Activated CD4-positive, alpha-beta T cell treated with anti-CD3 and anti-CD28 coated beads, Interleukin-2, amount 10 ng/mL, durations not matched to agents 7 days and 5 days (primary cell): ENCODE data around the gene PARL. TPM values are rescaled to one million over a fixed set of nuclear protein-coding genes. Genes with fewer than 3 reads are reported as not detected.

ENCODE experiments used
- CTCF ChIA-PET: fragments of 350-600 bp; sonication (Branson Sonifier 250); formaldehyde crosslinking; loops from one replicate; lab custom pipeline; 2021; ENCODE audit warnings: antibody characterized with exemption; lab: Charles Lee
- POLR2A ChIA-PET: fragments of 350-600 bp; sonication (Branson Sonifier 250); formaldehyde crosslinking; loops from one replicate; lab custom pipeline; 2021; ENCODE audit warnings: antibody characterized with exemption; lab: Charles Lee
- DNase-seq: peaks from one replicate; pipeline ENCODE4 v3.0.0-alpha.2; 2020
- H3K27ac Mint-ChIP-seq: one replicate; pipeline ENCODE4 v1.8.0; 2021; ENCODE audit warnings: mild to moderate bottlenecking, moderate library complexity, mixed read lengths
- H3K27me3 Mint-ChIP-seq: one replicate; pipeline ENCODE4 v1.8.0; 2021; ENCODE audit warnings: mixed read lengths
- H3K36me3 Mint-ChIP-seq: one replicate; pipeline ENCODE4 v1.8.0; 2021; ENCODE audit warnings: low read depth, mixed read lengths
- H3K4me1 Mint-ChIP-seq: one replicate; pipeline ENCODE4 v1.8.0; 2021; ENCODE audit warnings: mixed read lengths
- H3K4me3 Mint-ChIP-seq: one replicate; pipeline ENCODE4 v1.8.0; 2021; ENCODE audit warnings: mild to moderate bottlenecking, moderate library complexity, mixed read lengths
- H3K9me3 Mint-ChIP-seq: one replicate; pipeline ENCODE4 v1.8.0; 2021; ENCODE audit warnings: mixed read lengths
- total RNA-seq, 2 experiments: library from RNA; stranded (reverse); gene quantifications; one replicate each; pipeline ENCODE4 v1.2.3, GENCODE V29; 2021

PARL gene
- total RNA-seq, 2 experiments from 2014 or later: 40.7 to 41.4 TPM

DNA sequence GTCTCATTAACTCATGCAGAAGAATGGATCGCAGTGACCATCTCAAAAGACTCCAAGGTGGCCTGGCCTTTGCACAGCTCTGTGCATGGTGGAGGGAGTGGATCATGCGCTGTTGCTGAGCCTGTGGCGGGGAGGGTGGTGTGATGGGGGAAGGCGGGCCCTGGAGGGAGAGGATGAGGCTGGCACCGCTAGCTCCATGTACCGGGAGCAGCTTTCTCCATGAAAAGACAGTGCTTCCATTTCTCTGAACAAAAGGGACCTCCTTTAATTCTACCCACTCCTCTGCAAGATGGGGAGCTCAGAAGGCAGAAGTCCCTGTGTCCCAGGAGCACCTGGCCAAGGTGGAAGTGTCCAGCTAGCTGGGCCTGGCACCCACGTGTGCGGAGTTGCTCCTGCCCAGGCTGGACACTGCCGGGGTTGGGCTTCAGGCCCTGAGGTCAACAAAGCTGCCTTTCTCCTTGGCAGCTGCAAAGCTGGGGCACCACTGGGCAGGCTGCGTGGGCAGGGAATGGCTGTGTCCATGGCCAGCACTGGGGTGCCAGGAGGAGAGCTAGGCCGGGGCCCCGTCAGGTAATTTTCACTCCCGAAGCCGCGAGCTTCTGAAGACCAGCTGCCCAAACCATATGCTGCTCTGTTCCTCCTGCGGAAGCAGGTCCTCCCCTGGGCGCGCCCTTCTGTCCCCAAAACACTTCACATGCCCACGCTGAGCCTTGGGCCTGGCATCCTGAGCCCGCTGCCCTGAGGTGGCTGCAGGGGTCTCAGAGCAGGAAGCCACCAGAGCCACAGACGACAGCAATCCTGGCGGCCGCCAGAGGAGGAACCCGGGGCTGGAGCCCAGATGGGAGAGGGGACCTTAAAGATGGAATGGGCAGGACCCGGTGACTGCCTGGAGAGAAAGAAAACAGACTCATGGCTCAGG lies 65.7 kb downstream of the PARL start:
- Mint-ChIP-seq H3K27ac (no peak overlapping the region), H3K27me3 (peaks cover 4% of the 10 kb centered on the region), H3K4me1 (peaks cover 23% of the 10 kb centered on the region), H3K36me3 (peaks cover 6% of the 10 kb centered on the region), H3K9me3 (no peaks in the 10 kb centered on the region), H3K4me3 (no peak overlapping the region)
- ChIA-PET CTCF (interaction anchor here (1.1 kb wide), 1 partner anchor 52 kb away, joined by 4 read pairs; no protein-coding TSS in a partner anchor), POLR2A (no interaction called here)
- no peak for DNase-seq

DNA sequence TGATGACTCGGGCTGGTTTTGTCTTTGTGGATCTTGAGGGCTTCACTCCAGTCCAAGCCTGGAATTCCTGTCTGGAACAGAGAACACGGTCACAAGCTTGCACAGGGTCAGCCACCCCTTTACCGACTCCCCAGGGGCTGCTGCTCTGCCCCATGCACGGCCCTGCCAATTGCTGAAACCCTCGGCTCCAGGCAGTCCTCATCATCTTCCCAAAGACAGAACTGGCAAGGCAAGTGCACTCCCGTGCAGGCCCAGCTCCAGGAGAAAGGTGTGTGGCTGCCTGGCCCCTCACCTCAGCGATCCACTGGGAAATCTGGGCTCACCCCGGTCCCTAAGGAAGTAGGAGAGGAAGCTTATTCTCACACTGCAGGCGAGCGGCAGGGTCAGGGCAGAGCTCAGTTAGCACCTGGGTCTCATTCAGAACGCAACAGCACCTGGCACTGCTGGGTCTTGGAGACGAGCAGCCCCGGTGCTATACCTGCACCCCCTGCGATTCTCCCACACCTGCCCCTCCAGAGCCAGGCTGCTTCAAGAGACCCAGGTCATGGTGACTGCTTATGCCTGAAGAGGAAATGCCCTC lies 66.5 kb downstream of the PARL start:
- CTCF ChIA-PET: interaction anchor here (1.1 kb wide), 1 partner anchor 51 kb away, joined by 4 read pairs; no protein-coding TSS in a partner anchor
- Mint-ChIP-seq H3K4me3 (no peak overlapping the region), H3K27me3 (no peaks in the 10 kb centered on the region), H3K36me3 (peaks cover 6% of the 10 kb centered on the region), H3K27ac (no peak overlapping the region), H3K4me1 (peaks cover 19% of the 10 kb centered on the region), H3K9me3 (no peaks in the 10 kb centered on the region)
- DNase-seq: no peak
- POLR2A ChIA-PET: no interaction called here

DNA sequence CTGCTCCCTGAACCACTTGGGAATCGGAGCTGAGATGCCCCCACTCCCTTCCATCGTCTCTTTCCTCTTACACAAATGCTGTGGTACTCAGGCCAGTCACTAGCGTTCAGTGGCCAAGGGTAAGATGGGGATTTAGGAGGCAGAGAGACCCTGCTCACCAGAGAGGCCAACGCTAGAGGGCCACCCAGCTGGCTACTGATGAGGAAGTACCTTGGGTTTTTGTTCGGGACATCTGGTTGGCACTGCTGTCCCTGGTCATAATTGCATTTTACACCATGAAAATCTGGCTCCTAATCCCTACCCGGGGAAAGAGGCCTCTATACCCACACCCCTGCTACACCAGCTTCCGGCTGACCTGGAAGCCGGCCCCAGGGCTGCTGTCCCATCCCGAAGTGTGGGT lies 67.0 kb downstream of the PARL start:
- POLR2A ChIA-PET: no interaction called here
- H3K4me1 Mint-ChIP-seq: peaks cover 19% of the 10 kb centered on the region
- CTCF ChIA-PET: interaction anchor here (1.1 to 1.4 kb wide), 2 partner anchors 51 to 67 kb away, joined by 3 to 4 read pairs; partner anchors contain the start of gene PARL

DNA sequence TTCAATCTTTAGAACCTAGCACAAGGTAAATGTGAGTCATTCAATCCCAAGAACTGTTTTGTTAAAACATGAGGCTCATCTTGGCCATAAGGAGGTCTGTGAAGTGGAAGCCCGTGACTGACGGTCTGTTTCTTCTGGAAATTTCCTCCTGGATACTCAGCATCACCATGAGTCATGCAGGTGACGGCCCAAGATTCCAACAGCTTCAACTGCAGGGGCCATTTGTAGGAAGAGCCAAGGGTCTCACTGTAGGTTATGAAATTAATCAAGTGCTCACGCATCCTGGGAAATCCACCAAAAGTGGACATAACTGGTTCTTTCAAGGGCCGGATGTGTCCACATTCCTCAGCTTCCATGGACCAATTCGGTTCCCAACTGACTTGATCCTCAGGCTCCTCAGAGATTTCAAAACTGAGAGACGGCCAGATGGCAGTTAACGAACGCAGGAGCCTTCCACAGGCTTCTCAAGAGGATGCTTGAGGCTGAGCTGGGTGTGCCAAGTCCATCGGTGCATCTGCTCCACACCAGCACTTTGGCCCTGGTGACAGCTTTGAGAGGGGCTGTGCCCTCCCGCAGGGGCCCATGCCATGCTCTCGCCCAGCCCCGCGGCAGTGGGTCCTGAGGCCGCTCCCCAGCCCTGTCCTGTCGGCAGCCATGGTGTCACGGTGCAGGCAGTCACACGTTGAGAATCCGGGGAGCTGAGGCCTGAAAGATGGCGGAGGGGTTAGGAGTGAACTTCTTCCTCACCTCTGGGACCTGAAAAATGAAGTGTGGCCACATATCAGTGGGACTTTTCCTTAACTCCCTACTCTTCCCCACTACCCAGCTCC lies 67.8 kb downstream of the PARL start:
- Mint-ChIP-seq H3K27me3 (no peaks in the 10 kb centered on the region), H3K4me1 (peaks cover 19% of the 10 kb centered on the region), H3K9me3 (no peaks in the 10 kb centered on the region), H3K4me3 (no peak overlapping the region), H3K36me3 (peaks cover 6% of the 10 kb centered on the region), H3K27ac (peak overlapping the region; percentile 91)
- CTCF ChIA-PET: interaction anchor here (1.4 kb wide), 1 partner anchor 68 kb away, joined by 3 read pairs; the partner anchor contains the start of gene PARL
- DNase-seq: no peak
- POLR2A ChIA-PET: no interaction called here

More for the DNA sequence above, 67.0 kb downstream of the PARL start:
- H3K4me3 Mint-ChIP-seq: no peak overlapping the region
- no peak for DNase-seq
- no peaks in the 10 kb centered on the region for H3K27me3 Mint-ChIP-seq
- H3K27ac Mint-ChIP-seq: no peak overlapping the region
- peaks cover 6% of the 10 kb centered on the region for H3K36me3 Mint-ChIP-seq
- no peaks in the 10 kb centered on the region for H3K9me3 Mint-ChIP-seq

DNA sequence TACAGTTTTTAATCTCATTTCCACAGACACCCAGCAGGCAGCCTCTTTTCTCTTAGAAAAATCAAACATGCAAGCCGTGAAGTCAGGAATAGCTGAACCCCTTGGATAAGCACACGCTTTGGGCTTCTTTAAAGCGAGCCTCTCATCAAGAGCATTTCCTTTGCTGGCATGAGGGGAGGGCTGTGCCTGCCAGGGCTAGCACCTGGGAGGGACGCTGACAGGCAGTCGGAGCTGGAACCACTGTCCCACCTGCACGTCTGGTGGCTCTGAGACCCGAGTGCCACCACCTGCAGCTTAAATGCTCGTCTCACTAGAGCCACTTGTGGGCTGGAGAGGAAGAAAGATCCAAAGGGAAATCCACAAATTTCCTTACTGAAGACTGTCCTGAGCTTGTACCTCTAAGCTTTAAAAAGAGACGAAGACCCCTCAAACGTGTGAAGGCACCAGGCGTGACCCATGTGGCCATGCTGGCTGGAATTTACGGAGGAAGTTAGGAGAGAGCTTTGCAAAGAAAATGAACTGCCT lies 68.7 kb downstream of the PARL start:
- ChIA-PET CTCF (interaction anchor here (0.8 kb wide), 1 partner anchor 10 kb away, joined by 3 read pairs; no protein-coding TSS in a partner anchor), POLR2A (no interaction called here)
- Mint-ChIP-seq H3K4me3 (peak overlapping the region; percentile 11), H3K9me3 (no peaks in the 10 kb centered on the region), H3K36me3 (peaks cover 12% of the 10 kb centered on the region), H3K4me1 (peaks cover 19% of the 10 kb centered on the region), H3K27ac (peak overlapping the region; percentile 91), H3K27me3 (no peaks in the 10 kb centered on the region)
- no peak for DNase-seq

DNA sequence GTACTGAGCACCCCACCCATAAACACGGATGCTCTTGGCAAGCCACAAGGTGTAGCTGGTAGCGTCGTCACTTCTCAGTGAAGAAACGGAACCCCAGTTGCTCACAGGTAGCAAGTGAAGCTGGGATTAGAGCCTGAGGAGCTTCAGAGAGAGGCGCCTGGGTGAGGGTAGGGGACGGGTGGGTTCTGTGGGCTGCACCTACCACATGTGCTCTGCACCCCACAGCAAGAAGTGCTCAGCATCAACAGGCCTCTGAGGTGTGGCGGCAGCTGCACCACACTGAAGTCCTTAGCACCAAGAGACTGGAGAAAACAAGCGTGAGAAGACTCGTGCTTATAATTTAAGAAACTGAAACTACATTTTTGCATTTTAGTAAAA lies 69.1 kb downstream of the PARL start:
- POLR2A ChIA-PET: no interaction called here
- peak; percentile 28 for DNase-seq
- H3K27me3 Mint-ChIP-seq: no peaks in the 10 kb centered on the region
- H3K4me1 Mint-ChIP-seq: peaks cover 19% of the 10 kb centered on the region
- H3K4me3 Mint-ChIP-seq: peak overlapping the region; percentile 11
- H3K9me3 Mint-ChIP-seq: no peaks in the 10 kb centered on the region
- H3K36me3 Mint-ChIP-seq: peaks cover 14% of the 10 kb centered on the region
- peak overlapping the region; percentile 91 for H3K27ac Mint-ChIP-seq
- CTCF ChIA-PET: interaction anchor here (0.8 kb wide), 1 partner anchor 10 kb away, joined by 3 read pairs; no protein-coding TSS in a partner anchor

DNA sequence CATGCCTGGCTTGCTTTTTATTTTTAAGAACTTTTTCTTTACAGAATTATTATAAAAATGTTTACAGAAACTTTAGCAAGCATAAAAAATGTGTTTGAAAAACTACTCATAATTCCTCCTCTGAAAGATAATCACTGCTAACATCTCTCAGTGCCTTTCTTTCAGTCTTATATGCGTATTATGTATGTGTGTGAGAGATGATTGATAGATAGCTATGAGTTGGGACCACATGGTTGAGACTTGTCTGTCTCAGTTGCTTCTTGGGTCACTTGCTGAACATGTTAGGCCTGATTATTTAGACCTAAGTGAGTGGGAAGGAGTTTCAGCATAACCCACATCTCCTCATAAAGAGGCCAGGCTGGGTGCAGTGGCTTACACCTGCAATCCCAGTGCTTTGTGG lies 70.4 kb downstream of the PARL start:
- peaks cover 21% of the 10 kb centered on the region for H3K36me3 Mint-ChIP-seq
- CTCF ChIA-PET: interaction anchor here (0.9 to 1.6 kb wide), 3 partner anchors 9 to 70 kb away, joined by 3 to 4 read pairs (median 3); partner anchors contain the start of gene PARL
- peaks cover 19% of the 10 kb centered on the region for H3K4me1 Mint-ChIP-seq

DNA sequence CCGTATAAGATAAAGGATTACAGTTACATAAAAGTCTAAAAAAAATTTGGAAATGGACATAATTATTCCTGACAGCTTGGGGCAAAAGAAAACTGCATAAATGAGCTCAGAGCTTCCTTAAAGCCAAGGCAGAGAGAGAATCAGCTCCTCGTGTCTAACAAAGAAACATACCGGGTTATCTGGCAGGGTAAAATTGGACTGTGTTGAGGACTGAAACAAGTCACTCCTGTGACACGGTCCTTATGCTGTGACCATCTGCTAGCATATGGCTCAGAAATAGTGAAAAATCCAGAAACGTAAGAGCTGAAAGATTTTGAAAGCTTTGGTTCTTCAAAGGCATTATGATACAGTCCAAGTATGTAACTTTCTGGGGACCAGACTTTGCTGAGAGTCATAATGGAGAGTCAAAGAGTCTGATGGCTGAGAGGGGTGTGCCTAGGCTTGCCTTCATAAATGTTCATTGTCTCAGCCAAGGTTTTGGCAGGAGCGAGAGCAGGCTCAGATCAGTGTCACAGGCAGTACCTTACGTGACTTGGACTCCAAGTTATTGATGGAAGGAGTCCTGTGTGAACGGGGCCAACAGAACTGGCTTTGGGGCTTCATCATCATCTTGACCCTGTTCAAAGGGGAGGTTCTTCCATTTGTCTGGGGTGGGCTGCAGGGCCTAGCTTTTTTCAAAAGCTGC lies 71.8 kb downstream of the PARL start:
- Mint-ChIP-seq H3K36me3 (peaks cover 25% of the 10 kb centered on the region), H3K4me3 (no peak overlapping the region), H3K27me3 (no peaks in the 10 kb centered on the region), H3K9me3 (no peaks in the 10 kb centered on the region), H3K27ac (peak overlapping the region; percentile 75), H3K4me1 (peaks cover 19% of the 10 kb centered on the region)
- DNase-seq: no peak
- ChIA-PET POLR2A (no interaction called here), CTCF (no interaction called here)

More for the DNA sequence above, 70.4 kb downstream of the PARL start:
- peak overlapping the region; percentile 91 for H3K27ac Mint-ChIP-seq
- H3K9me3 Mint-ChIP-seq: no peaks in the 10 kb centered on the region
- no peaks in the 10 kb centered on the region for H3K27me3 Mint-ChIP-seq
- POLR2A ChIA-PET: no interaction called here
- H3K4me3 Mint-ChIP-seq: no peak overlapping the region
- no peak for DNase-seq

DNA sequence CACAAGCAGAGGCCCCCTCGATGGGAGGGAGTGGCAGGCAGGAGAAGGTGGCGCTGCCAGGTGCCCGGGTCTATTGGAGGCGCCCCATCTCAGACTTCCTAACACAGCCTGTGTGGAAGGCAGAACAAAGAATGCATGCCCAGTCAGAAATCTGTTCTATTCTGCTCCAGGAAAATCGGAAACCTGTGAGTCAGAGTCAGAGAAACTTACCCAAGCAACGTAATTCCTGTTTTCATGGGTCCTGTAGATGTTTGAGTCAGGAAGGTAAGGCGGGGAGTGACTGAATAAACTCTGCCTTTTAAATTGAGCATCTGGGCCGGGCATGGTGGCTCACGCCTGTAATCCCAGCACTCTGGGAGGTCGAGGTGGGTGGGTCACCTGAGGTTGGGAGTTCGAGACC lies 73.0 kb downstream of the PARL start:
- DNase-seq: no peak
- peaks cover 19% of the 10 kb centered on the region for H3K4me1 Mint-ChIP-seq
- no peaks in the 10 kb centered on the region for H3K27me3 Mint-ChIP-seq
- H3K9me3 Mint-ChIP-seq: no peaks in the 10 kb centered on the region
- H3K27ac Mint-ChIP-seq: no peak overlapping the region
- ChIA-PET CTCF (no interaction called here), POLR2A (no interaction called here)
- H3K4me3 Mint-ChIP-seq: no peak overlapping the region
- H3K36me3 Mint-ChIP-seq: peaks cover 32% of the 10 kb centered on the region

DNA sequence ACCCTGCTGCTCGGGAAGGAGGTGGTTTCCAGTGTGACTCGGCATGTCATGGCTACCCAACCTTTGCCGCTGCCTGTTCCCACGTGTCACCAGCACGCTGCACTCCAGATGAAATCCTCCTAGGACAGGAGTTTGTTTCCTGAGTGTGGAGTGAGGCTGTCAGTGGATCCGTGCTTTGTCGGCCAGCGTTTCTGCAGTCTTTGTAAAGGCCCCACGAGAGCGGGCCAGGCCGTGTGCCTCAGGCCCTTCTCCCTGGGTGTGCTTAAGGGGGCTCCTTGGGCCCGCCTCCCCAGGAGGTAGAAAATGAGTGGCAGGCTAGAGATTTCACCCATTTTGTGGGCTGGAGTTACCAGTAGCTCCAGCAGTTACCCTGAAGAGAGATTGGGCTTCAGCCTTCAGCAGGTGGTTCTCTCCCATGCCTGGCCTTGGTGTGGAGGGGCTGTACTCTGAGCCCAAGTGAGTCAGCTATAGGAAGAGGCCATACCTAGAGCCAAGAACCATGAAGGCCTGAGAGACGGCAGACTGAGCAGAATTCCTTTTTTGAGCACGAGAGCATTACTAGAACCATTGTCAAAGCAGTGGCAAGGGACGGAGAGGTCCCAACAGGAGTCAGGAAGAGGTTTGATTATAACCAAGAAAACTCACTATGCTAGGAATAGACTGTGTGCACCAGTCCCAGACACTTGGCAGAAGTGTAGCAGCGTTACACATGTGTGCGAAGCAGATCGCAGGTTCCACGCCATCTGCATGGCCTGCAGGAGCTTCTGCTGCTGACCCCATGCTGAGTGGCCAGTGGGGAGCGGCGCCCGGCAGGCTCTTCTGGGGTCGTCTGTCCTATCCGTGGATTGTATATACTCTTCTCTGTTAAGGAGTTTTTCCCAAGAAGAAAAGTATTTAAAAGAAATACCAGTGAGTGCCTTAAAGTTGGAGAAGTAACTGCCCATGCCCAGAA lies 73.8 kb downstream of the PARL start:
- no peak overlapping the region for H3K27ac Mint-ChIP-seq
- H3K27me3 Mint-ChIP-seq: no peaks in the 10 kb centered on the region
- no peaks in the 10 kb centered on the region for H3K9me3 Mint-ChIP-seq
- ChIA-PET CTCF (no interaction called here), POLR2A (no interaction called here)
- H3K4me1 Mint-ChIP-seq: peaks cover 13% of the 10 kb centered on the region
- H3K36me3 Mint-ChIP-seq: peaks cover 33% of the 10 kb centered on the region
- DNase-seq: no peak
- H3K4me3 Mint-ChIP-seq: no peak overlapping the region

DNA sequence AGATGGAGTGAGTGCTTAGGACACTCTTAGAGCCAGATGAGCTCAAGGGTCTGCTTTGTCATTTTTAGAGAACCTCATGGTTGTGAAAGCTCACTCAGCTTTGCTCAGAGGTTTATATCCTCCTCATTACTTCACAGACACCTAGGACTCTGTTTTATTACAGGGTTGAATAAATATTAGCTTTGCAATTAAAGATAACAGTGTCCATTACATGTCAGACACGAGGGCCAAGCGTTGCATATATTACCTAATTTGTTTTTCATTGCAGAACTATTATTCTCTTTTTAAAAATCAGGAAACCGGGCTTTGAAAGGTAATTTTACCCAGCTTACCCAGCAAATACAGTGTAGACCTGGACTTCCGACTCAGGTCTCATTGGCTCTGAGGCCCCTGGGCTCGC lies 75.4 kb downstream of the PARL start:
- ChIA-PET CTCF (no interaction called here), POLR2A (no interaction called here)
- Mint-ChIP-seq H3K27ac (no peak overlapping the region), H3K27me3 (no peaks in the 10 kb centered on the region), H3K36me3 (peaks cover 37% of the 10 kb centered on the region), H3K4me1 (peaks cover 1% of the 10 kb centered on the region), H3K4me3 (no peak overlapping the region), H3K9me3 (no peaks in the 10 kb centered on the region)
- no peak for DNase-seq
